Suprapubic skin (tissue), 4 donors: ENCODE results near the gene NEU2. TPM values are rescaled to one million over a fixed set of nuclear protein-coding genes. Genes with fewer than 3 reads are reported as not detected.

ENCODE experiments used
- DNase-seq, 2 donors: peaks; one replicate each; pipeline ENCODE4 v3.0.0-alpha.2; 2019; ENCODE audit warnings: low spot score in 2 of 2
- H3K27ac ChIP-seq: fragments of 200-600 bp; sonication (generic); one replicate; pipeline ENCODE4 v1.5.1; 2019
- H3K27me3 ChIP-seq: fragments of 200-600 bp; sonication (generic); one replicate; pipeline ENCODE4 v1.5.1; 2019
- H3K36me3 ChIP-seq: fragments of 200-600 bp; sonication (generic); one replicate; pipeline ENCODE4 v1.5.1; 2019
- H3K4me1 ChIP-seq: fragments of 200-600 bp; sonication (generic); one replicate; pipeline ENCODE4 v1.5.1; 2019
- H3K4me3 ChIP-seq: fragments of 200-600 bp; sonication (generic); one replicate; pipeline ENCODE4 v1.5.1; 2019; ENCODE audit warnings: mild to moderate bottlenecking
- H3K9me3 ChIP-seq: fragments of 200-600 bp; sonication (generic); one replicate; pipeline ENCODE4 v1.5.1; 2019
- CTCF ChIP-seq, 2 donors: fragments of 200-600 bp in 1 of 2; fragments of 450-650 bp in 1 of 2; sonication (generic) in 1 of 2; IDR thresholded peaks; one replicate each; pipeline ENCODE4 v1.5.1; 2016 to 2019; ENCODE audit warnings: antibody characterized with exemption in 2 of 2, mild to moderate bottlenecking in 1 of 2, moderate library complexity in 1 of 2
- EP300 ChIP-seq: sonication (generic); formaldehyde crosslinking; IDR thresholded peaks from one replicate; pipeline ENCODE4 v1.6.1; 2017; ENCODE audit warnings: antibody characterized with exemption
- POLR2A ChIP-seq, 2 donors: fragments of 450-650 bp; IDR thresholded peaks; one replicate each; pipeline ENCODE4 v1.6.1; 2017; ENCODE audit warnings: antibody characterized with exemption in 2 of 2, mild to moderate bottlenecking in 2 of 2, moderate library complexity in 2 of 2
- POLR2AphosphoS5 ChIP-seq, 3 donors: sonication (generic); formaldehyde crosslinking; IDR thresholded peaks; one replicate each; pipeline ENCODE4 v1.6.1; 2017; ENCODE audit warnings: antibody characterized with exemption in 3 of 3
- WGBS: methylation state at CpG from one replicate; pipeline ENCODE4 v1.1.5; 2018; 5-methylcytosine and 5-hydroxymethylcytosine counted together
- total RNA-seq, 4 donors: library from RNA; depleted of rRNA; stranded (reverse); fragments of >200 nt; gene quantifications; one replicate each; pipeline ENCODE4 v1.1.0, GENCODE V29; 2016

The NEU2 gene
- total RNA-seq, 4 donors from 2014 or later, result 1.7 to 19.9 (median 5.8) TPM

- peaks cover 19% of the 10 kb centered on the region for H3K4me1 ChIP-seq
- no peaks in the 10 kb centered on the region for H3K36me3 ChIP-seq
- H3K4me3 ChIP-seq, result no peak overlapping the region
- H3K27ac ChIP-seq, result no peak overlapping the region
- no peaks in the 10 kb centered on the region for H3K27me3 ChIP-seq
- 94% methylated on average over 2 of the region's 2 CpGs for WGBS
- TF ChIP-seq CTCF (IDR thresholded peaks at IDR 0.05) (no peak), EP300 (no peak), POLR2A (IDR thresholded peaks at IDR 0.05) (no peak), POLR2AphosphoS5 (IDR thresholded peaks at IDR 0.05) (no peak)
- no peak for DNase-seq
- no peaks in the 10 kb centered on the region for H3K9me3 ChIP-seq
Observed at GRCh38 chr2:233055362-233055761, 22.9 kb downstream of the NEU2 start.

- Histone ChIP-seq H3K4me1 (peaks cover 10% of the 10 kb centered on the region), H3K4me3 (no peak overlapping the region), H3K9me3 (no peaks in the 10 kb centered on the region), H3K27ac (no peak overlapping the region), H3K27me3 (no peaks in the 10 kb centered on the region), H3K36me3 (no peaks in the 10 kb centered on the region)
- DNase-seq, result peak; percentile 40 to 57
- TF ChIP-seq EP300 (no peak), POLR2AphosphoS5 (IDR thresholded peaks at IDR 0.05) (no peak), CTCF (IDR thresholded peaks at IDR 0.05) (no peak), POLR2A (IDR thresholded peaks at IDR 0.05) (no peak)
- WGBS, result 85% methylated on average over 6 of the region's 6 CpGs
Observed at GRCh38 chr2:233056961-233057605, 24.6 kb downstream of the NEU2 start.

GRCh38 chr2:233058717-233059546 is 26.5 kb downstream of the NEU2 start:
- WGBS, result 90% methylated on average over 14 of the region's 24 CpGs
- Histone ChIP-seq H3K27me3 (no peaks in the 10 kb centered on the region), H3K4me3 (no peak overlapping the region), H3K36me3 (no peaks in the 10 kb centered on the region), H3K4me1 (peaks cover 19% of the 10 kb centered on the region), H3K27ac (no peak overlapping the region), H3K9me3 (no peaks in the 10 kb centered on the region)
- peak; percentile 62 to 73 for DNase-seq
- TF ChIP-seq CTCF (IDR thresholded peaks at IDR 0.05) (no peak), POLR2AphosphoS5 (IDR thresholded peaks at IDR 0.05) (no peak), POLR2A (IDR thresholded peaks at IDR 0.05) (no peak), EP300 (no peak)

- DNase-seq, result peak in 1 of 2 donors; percentile 73
- no peaks in the 10 kb centered on the region for H3K36me3 ChIP-seq
- TF ChIP-seq POLR2AphosphoS5 (IDR thresholded peaks at IDR 0.05), result no peak
- TF ChIP-seq EP300, result no peak
- TF ChIP-seq POLR2A (IDR thresholded peaks at IDR 0.05), result no peak
- TF ChIP-seq CTCF (IDR thresholded peaks at IDR 0.05), result no peak
- H3K27ac ChIP-seq, result peak overlapping the region; percentile 67
- peak overlapping the region; percentile 43 for H3K4me3 ChIP-seq
- no peaks in the 10 kb centered on the region for H3K9me3 ChIP-seq
- peaks cover 17% of the 10 kb centered on the region for H3K4me1 ChIP-seq
- no peaks in the 10 kb centered on the region for H3K27me3 ChIP-seq
- WGBS, result 80% methylated on average over 2 of the region's 7 CpGs
Observed at GRCh38 chr2:233059547-233059796, 27.0 kb downstream of the NEU2 start.

GRCh38 chr2:233059797-233060500 is 27.5 kb downstream of the NEU2 start, which contains the start of gene INPP5D:
TSS of gene INPP5D (plus strand) at chr2:233060342. CDS start at chr2:233060479, 137 bp downstream.
- peak; percentile 58 to 80 for DNase-seq
- WGBS, result 89% methylated on average over 13 of the region's 26 CpGs
- Histone ChIP-seq H3K27ac (peak within 1 kb of the TSS; percentile 67), H3K9me3 (no peaks in the 10 kb centered on the region), H3K27me3 (no peaks in the 10 kb centered on the region), H3K36me3 (no peaks in the 10 kb centered on the region), H3K4me3 (peak within 1 kb of the TSS; percentile 43), H3K4me1 (peaks cover 22% of the 10 kb centered on the region)
- no peak for TF ChIP-seq EP300
- TF ChIP-seq POLR2AphosphoS5 (IDR thresholded peaks at IDR 0.05), result no peak
- no peak for TF ChIP-seq POLR2A (IDR thresholded peaks at IDR 0.05)
- no peak for TF ChIP-seq CTCF (IDR thresholded peaks at IDR 0.05)
